HepG2 (cell line): ENCODE results near the gene MOGAT3. TPM values are rescaled to one million over a fixed set of nuclear protein-coding genes. Genes with fewer than 3 reads are reported as not detected.

ENCODE experiments used
- ATF6 ChIP-seq: sonication (generic); formaldehyde crosslinking; conservative IDR thresholded peaks from 2 replicates; pipeline ENCODE4 v1.4.0; 2020; ENCODE audit warnings: missing genetic modification reagents
- CSRNP1 ChIP-seq: sonication (generic); formaldehyde crosslinking; IDR thresholded peaks from 2 replicates; pipeline ENCODE4 v1.8.1; 2023; ENCODE audit warnings: mild to moderate bottlenecking, missing genetic modification reagents
- KMT2B ChIP-seq: IDR thresholded peaks from 2 replicates; pipeline ENCODE4 v1.6.1; 2016; ENCODE audit warnings: missing genetic modification reagents, missing compliant biosample characterization
- PCBP2 ChIP-seq: fragments of 200-400 bp; formaldehyde crosslinking; optimal IDR thresholded peaks from 2 replicates; pipeline ENCODE3; 2018; ENCODE audit warnings: low read length, low read depth; ENCODE audit not compliant: poor library complexity, severe bottlenecking
- RBM39 ChIP-seq: fragments of 200-400 bp; formaldehyde crosslinking; IDR thresholded peaks from one replicate; pipeline ENCODE4 v1.6.1; 2018; ENCODE audit warnings: antibody characterized with exemption, mild to moderate bottlenecking, low read depth, low read length; ENCODE audit not compliant: poor library complexity, severe bottlenecking
- THAP9 ChIP-seq: sonication (generic); formaldehyde crosslinking; IDR thresholded peaks from 2 replicates; pipeline ENCODE4; 2020; ENCODE audit warnings: missing genetic modification reagents, mild to moderate bottlenecking, borderline replicate concordance
- U2AF1 ChIP-seq: fragments of 200-400 bp; formaldehyde crosslinking; optimal IDR thresholded peaks from 2 replicates; pipeline ENCODE3; 2017; ENCODE audit warnings: mild to moderate bottlenecking, low read depth, low read length
- ZBTB43 ChIP-seq: sonication (generic); formaldehyde crosslinking; conservative IDR thresholded peaks from 2 replicates; pipeline ENCODE4 v1.4.0; 2020; ENCODE audit warnings: missing genetic modification reagents
- ZBTB46 ChIP-seq: sonication (generic); formaldehyde crosslinking; IDR thresholded peaks from 2 replicates; pipeline ENCODE4 v1.4.0; 2020; ENCODE audit warnings: mild to moderate bottlenecking, missing genetic modification reagents, borderline replicate concordance
- ZNF446 ChIP-seq: sonication (generic); formaldehyde crosslinking; IDR thresholded peaks from 2 replicates; pipeline ENCODE4 v1.5.0; 2020; ENCODE audit warnings: mild to moderate bottlenecking, missing genetic modification reagents
- ZNF557 ChIP-seq: sonication (generic); formaldehyde crosslinking; IDR thresholded peaks from 2 replicates; pipeline ENCODE4 v1.4.0; 2020; ENCODE audit warnings: missing genetic modification reagents
- ZNF563 ChIP-seq: sonication (generic); formaldehyde crosslinking; IDR thresholded peaks from 2 replicates; pipeline ENCODE4 v1.8.0; 2022; ENCODE audit warnings: mild to moderate bottlenecking, moderate library complexity, missing genetic modification reagents
- ZNF749 ChIP-seq: sonication (generic); formaldehyde crosslinking; IDR thresholded peaks from 2 replicates; pipeline ENCODE4 v1.8.0; 2022; ENCODE audit warnings: mild to moderate bottlenecking, missing genetic modification reagents, moderate library complexity, borderline replicate concordance
- ZNF790 ChIP-seq: sonication (generic); formaldehyde crosslinking; IDR thresholded peaks from 2 replicates; pipeline ENCODE4 v1.8.0; 2022; ENCODE audit warnings: missing genetic modification reagents, mild to moderate bottlenecking, borderline replicate concordance
- polyA plus RNA-seq, 8 experiments: library from polyadenylated mRNA; depleted of rRNA in 3 of 8; stranded (reverse) in 7 of 8; unstranded in 1 of 8; fragments of >200 nt; fragmentation: Illumina TruSeq in 4 of 8; extraction: Trizol in 4 of 8; gene quantifications; 2 replicates each; pipeline versions ENCODE4 v1.2.1 to v1.2.3, GENCODE V29; 2011 to 2016; ENCODE audit warnings: low read depth in 4 of 8, missing spikeins in 1 of 8, mixed read lengths in 1 of 8; ENCODE audit not compliant: insufficient read depth in 1 of 8
- total RNA-seq, 5 experiments: library from RNA; depleted of rRNA; stranded (reverse); fragments of >200 nt; fragmentation: Illumina TruSeq; extraction: Trizol; gene quantifications; 2 replicates each; pipeline ENCODE4 v1.2.3, GENCODE V29; 2016; ENCODE audit warnings: low read depth in 1 of 5

The MOGAT3 gene
- total and polyA plus RNA-seq, 2 of the 13 experiments (the other 11 are each of a cell fraction or from before 2014, with no cell fraction given): 22.5 to 30.5 TPM

- no peak for TF ChIP-seq THAP9 (CRISPR knock-in tag)
- TF ChIP-seq ZNF790 (CRISPR knock-in tag): no peak
- TF ChIP-seq ZNF749 (CRISPR knock-in tag): no peak
- no peak for TF ChIP-seq RBM39
- TF ChIP-seq PCBP2: no peak
- no peak for TF ChIP-seq ZNF557
- TF ChIP-seq CSRNP1 (CRISPR knock-in tag): no peak
- no peak for TF ChIP-seq U2AF1
- TF ChIP-seq KMT2B (CRISPR knock-in tag): no peak
- no peak for TF ChIP-seq ATF6 (CRISPR knock-in tag)
- TF ChIP-seq ZNF446 (CRISPR knock-in tag): no peak
- no peak for TF ChIP-seq ZNF563 (CRISPR knock-in tag)
- no peak for TF ChIP-seq ZBTB46 (CRISPR knock-in tag)
- no peak; the same call in 1 of the 2 replicates for TF ChIP-seq ZBTB43
Observed at GRCh38 chr7:101218236-101219125, 17.6 kb upstream of the MOGAT3 start (continued).
